Endodermal cell (in vitro differentiated cells): ENCODE results near the gene CHAT. TPM values are rescaled to one million over a fixed set of nuclear protein-coding genes. Genes with fewer than 3 reads are reported as not detected.

Experiments
- DNase-seq: peaks from one replicate; pipeline ENCODE4 v3.0.0-alpha.2; 2017
- H3K27ac ChIP-seq: 2 replicates; pipeline ENCODE4 v1.5.1; 2013; ENCODE audit warnings: mild to moderate bottlenecking, low read depth, low read length, moderate library complexity
- H3K27me3 ChIP-seq: 2 replicates; pipeline ENCODE4 v1.6.1; 2013; ENCODE audit warnings: mild to moderate bottlenecking, low read length, moderate library complexity; ENCODE audit not compliant: insufficient read depth, control insufficient read depth, poor library complexity, severe bottlenecking
- H3K36me3 ChIP-seq: 2 replicates; pipeline ENCODE4 v1.7.0; 2013; ENCODE audit warnings: mild to moderate bottlenecking, low read length, moderate library complexity; ENCODE audit not compliant: control insufficient read depth, insufficient read depth
- H3K4me1 ChIP-seq: one replicate; pipeline ENCODE4 v1.7.0; 2013; ENCODE audit warnings: low read length; ENCODE audit not compliant: control insufficient read depth, insufficient read depth
- H3K4me3 ChIP-seq: 2 replicates; pipeline ENCODE4 v1.5.1; 2013; ENCODE audit warnings: mild to moderate bottlenecking, low read length, moderate library complexity
- H3K9ac ChIP-seq: 2 replicates; pipeline ENCODE4 v1.6.1; 2013; ENCODE audit warnings: mild to moderate bottlenecking, low read length, moderate library complexity; ENCODE audit not compliant: poor library complexity, severe bottlenecking; ENCODE audit errors: extremely low read depth
- H3K9me3 ChIP-seq: 2 replicates; pipeline ENCODE4 v1.6.1; 2013; ENCODE audit warnings: mild to moderate bottlenecking, low read length, moderate library complexity; ENCODE audit not compliant: control insufficient read depth
- H3K27ac Mint-ChIP-seq: 2 replicates; pipeline ENCODE4 v1.8.0; 2020; ENCODE audit warnings: mixed read lengths
- H3K27me3 Mint-ChIP-seq: 2 replicates; pipeline ENCODE4 v1.8.0; 2021; ENCODE audit warnings: mild to moderate bottlenecking, mixed read lengths; ENCODE audit not compliant: insufficient read depth
- H3K36me3 Mint-ChIP-seq: 2 replicates; pipeline ENCODE4 v1.8.0; 2020; ENCODE audit warnings: low read depth, mixed read lengths
- H3K4me1 Mint-ChIP-seq: 2 replicates; pipeline ENCODE4 v1.8.0; 2020; ENCODE audit warnings: mixed read lengths
- H3K4me3 Mint-ChIP-seq: 2 replicates; pipeline ENCODE4 v1.8.0; 2020; ENCODE audit warnings: mild to moderate bottlenecking, moderate library complexity, mixed read lengths
- H3K9me3 Mint-ChIP-seq: 2 replicates; pipeline ENCODE4 v1.8.0; 2020; ENCODE audit warnings: mild to moderate bottlenecking, mixed read lengths
- WGBS, 2 experiments: methylation state at CpG; one replicate each; pipeline versions ENCODE4 v1.1.5 to v1.1.7; 2013; ENCODE audit warnings: missing lambda C conversion rate in 2 of 2, mixed read lengths in 1 of 2; ENCODE audit not compliant: insufficient coverage in 1 of 2, insufficient read length in 1 of 2; 5-methylcytosine and 5-hydroxymethylcytosine counted together
- total RNA-seq, 2 donors: library from RNA; stranded (reverse); fragmentation: NEBNext Ultra II Directional in 1 of 2; extraction: Animal tissue kit (Norgen Biotek cat#: 25700) in 1 of 2; gene quantifications; 2 replicates in 1 of 2; 3 replicates in 1 of 2; pipeline ENCODE4 v1.2.1, GENCODE V29; 2021
- TF ChIP-seq, protein P1 (sequence below): fragments of 200-600 bp; sonication (generic); conservative IDR thresholded peaks from 2 replicates; pipeline ENCODE4 v1.5.0; 2021; ENCODE audit warnings: antibody characterized with exemption, mild to moderate bottlenecking

Gene CHAT
- total RNA-seq, 2 donors from 2014 or later = not detected

DNA sequence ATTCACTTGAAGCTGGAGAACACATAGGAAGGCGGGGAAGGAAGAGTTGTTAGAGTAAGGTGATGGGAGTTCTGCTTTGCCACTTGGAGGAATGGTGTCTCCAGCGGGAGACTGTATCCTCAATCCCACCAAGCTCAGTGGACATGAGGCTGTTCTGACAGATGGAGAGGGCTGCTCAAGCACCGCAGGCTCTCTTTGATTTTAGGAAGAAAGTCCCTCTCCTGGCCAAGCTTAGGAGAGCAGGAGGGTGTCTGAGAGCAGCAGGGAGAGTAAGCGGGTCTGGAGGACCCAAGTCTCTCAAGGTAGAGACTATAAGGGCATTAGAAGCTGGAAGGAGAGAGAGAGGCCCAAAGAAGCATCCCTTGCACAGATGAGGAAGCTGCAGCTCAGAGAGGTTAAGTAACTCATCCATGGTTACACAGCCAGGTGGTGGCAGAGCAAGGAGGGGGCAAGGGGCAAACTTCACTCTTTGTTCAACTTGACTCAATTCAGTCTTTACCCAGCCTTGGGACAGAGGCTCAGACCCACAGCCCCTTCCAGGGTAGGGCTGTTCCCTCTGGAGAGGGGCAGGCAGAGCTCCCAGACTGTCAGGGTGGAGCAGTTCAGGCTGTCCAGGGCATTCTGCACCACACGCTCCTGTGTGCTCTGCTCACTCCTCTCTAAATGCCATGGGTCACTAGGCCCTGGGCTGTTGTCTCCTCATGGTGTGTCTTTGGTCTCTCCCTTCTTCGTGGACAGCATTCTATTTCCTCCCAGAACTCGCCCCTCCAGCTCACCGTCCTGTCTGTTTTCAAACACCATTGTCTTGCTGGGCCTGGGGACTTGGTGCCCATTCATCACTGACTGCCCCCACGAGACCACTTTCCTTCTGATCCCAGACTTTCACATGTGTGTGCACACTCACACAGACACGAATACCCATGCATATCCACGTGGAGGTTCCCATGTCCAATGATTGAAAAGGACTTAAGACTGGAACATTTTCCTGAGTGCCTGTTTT is 8.9 kb downstream of the CHAT start:
- H3K36me3 ChIP-seq = no peaks in the 10 kb centered on the region
- no peaks in the 10 kb centered on the region for H3K9me3 ChIP-seq
- TF ChIP-seq, protein P1, sequence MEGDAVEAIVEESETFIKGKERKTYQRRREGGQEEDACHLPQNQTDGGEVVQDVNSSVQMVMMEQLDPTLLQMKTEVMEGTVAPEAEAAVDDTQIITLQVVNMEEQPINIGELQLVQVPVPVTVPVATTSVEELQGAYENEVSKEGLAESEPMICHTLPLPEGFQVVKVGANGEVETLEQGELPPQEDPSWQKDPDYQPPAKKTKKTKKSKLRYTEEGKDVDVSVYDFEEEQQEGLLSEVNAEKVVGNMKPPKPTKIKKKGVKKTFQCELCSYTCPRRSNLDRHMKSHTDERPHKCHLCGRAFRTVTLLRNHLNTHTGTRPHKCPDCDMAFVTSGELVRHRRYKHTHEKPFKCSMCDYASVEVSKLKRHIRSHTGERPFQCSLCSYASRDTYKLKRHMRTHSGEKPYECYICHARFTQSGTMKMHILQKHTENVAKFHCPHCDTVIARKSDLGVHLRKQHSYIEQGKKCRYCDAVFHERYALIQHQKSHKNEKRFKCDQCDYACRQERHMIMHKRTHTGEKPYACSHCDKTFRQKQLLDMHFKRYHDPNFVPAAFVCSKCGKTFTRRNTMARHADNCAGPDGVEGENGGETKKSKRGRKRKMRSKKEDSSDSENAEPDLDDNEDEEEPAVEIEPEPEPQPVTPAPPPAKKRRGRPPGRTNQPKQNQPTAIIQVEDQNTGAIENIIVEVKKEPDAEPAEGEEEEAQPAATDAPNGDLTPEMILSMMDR = peak; percentile 11
- no peak overlapping the region for H3K9ac ChIP-seq
- peaks cover 33% of the 10 kb centered on the region for H3K27me3 ChIP-seq
- H3K4me1 ChIP-seq = no peaks in the 10 kb centered on the region
- Mint-ChIP-seq H3K9me3 (no peaks in the 10 kb centered on the region), H3K4me3 (no peak overlapping the region), H3K36me3 (no peaks in the 10 kb centered on the region), H3K4me1 (no peaks in the 10 kb centered on the region), H3K27ac (no peak overlapping the region), H3K27me3 (peaks cover 64% of the 10 kb centered on the region)
- peak; percentile 30 for DNase-seq
- H3K4me3 ChIP-seq = no peak overlapping the region
- 85 to 86% methylated on average over 10 to 11 of the region's 11 CpGs for WGBS, 2 experiments
- H3K27ac ChIP-seq = no peak overlapping the region

DNA sequence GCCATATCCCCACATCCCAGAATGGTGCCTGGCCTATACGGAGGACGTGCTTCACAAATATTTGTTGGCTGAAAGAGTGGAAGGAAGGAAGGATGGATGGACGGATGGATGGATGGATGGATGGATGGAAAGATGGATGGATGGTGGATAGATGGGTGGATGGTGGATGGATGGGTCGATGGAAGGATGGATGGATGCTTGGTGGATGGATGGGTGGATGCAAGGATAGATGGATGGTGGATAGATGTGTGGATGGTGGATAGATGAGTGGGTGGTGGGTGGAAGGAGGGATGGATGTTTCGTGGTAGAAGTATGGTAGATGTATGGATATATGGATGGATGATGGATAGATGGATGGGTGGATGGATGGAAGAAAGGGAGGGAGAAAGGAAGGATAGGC is 10.8 kb downstream of the CHAT start:
- H3K36me3 Mint-ChIP-seq = no peaks in the 10 kb centered on the region
- Histone ChIP-seq H3K36me3 (no peaks in the 10 kb centered on the region), H3K9me3 (no peaks in the 10 kb centered on the region), H3K4me3 (no peak overlapping the region), H3K9ac (no peak overlapping the region), H3K4me1 (no peaks in the 10 kb centered on the region), H3K27ac (no peak overlapping the region), H3K27me3 (peaks cover 14% of the 10 kb centered on the region)
- H3K9me3 Mint-ChIP-seq = no peaks in the 10 kb centered on the region
- no peak overlapping the region for H3K27ac Mint-ChIP-seq
- H3K4me3 Mint-ChIP-seq = no peak overlapping the region
- WGBS, 2 experiments = 82 to 85% methylated on average over 5 of the region's 5 CpGs
- H3K4me1 Mint-ChIP-seq = no peaks in the 10 kb centered on the region
- H3K27me3 Mint-ChIP-seq = peaks cover 56% of the 10 kb centered on the region
- no peak for DNase-seq
- TF ChIP-seq, protein P1 = no peak

DNA sequence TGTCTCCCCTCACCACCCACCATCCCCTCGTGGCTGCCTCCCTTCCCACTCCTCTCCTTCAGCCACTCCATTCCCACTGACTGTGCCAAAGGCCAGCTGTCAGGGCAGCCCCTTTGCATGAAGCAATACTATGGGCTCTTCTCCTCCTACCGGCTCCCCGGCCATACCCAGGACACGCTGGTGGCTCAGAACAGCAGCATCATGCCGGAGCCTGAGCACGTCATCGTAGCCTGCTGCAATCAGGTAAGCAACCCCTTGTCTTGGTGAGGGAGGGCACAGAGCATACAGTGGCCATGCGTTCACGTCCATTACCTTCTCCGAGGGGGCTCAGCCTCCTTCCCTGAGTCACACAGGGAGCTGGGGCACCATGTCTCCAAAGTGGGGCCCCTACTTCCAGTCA is 11.6 kb downstream of the CHAT start:
- Histone ChIP-seq H3K4me3 (no peak overlapping the region), H3K4me1 (no peaks in the 10 kb centered on the region), H3K36me3 (no peaks in the 10 kb centered on the region), H3K27ac (no peak overlapping the region), H3K9ac (no peak overlapping the region), H3K9me3 (no peaks in the 10 kb centered on the region), H3K27me3 (peaks cover 10% of the 10 kb centered on the region)
- DNase-seq = peak; percentile 13
- WGBS, 2 experiments = 84 to 88% methylated on average over 7 to 10 of the region's 10 CpGs
- no peak overlapping the region for H3K27ac Mint-ChIP-seq
- H3K9me3 Mint-ChIP-seq = no peaks in the 10 kb centered on the region
- H3K4me1 Mint-ChIP-seq = no peaks in the 10 kb centered on the region
- TF ChIP-seq, protein P1 = no peak
- H3K27me3 Mint-ChIP-seq = peaks cover 48% of the 10 kb centered on the region
- H3K36me3 Mint-ChIP-seq = no peaks in the 10 kb centered on the region
- H3K4me3 Mint-ChIP-seq = no peak overlapping the region
